Cardiac muscle cell (in vitro differentiated cells and primary cell): ENCODE measurements around the gene PMEL. TPM values are rescaled to one million over a fixed set of nuclear protein-coding genes. Genes with fewer than 3 reads are reported as not detected.

Experiments
- DNase-seq, 2 donors: peaks; one replicate each; pipeline versions ENCODE4 v3.0.0 to v3.0.0-alpha.2; 2010 to 2017; ENCODE audit warnings: low read depth in 1 of 2, low spot score in 1 of 2
- H3K27ac ChIP-seq: fragments of 200-600 bp; sonication (generic); 2 replicates; pipeline ENCODE4 v1.5.1; 2016
- H3K27me3 ChIP-seq: fragments of 200-600 bp; sonication (generic); 2 replicates; pipeline ENCODE4 v1.6.0; 2016; ENCODE audit warnings: control low read depth
- H3K36me3 ChIP-seq: fragments of 200-600 bp; sonication (generic); 2 replicates; pipeline ENCODE4 v1.5.1; 2016; ENCODE audit warnings: control low read depth
- H3K4me1 ChIP-seq: fragments of 200-600 bp; sonication (generic); 2 replicates; pipeline ENCODE4 v1.8.1; 2017; ENCODE audit warnings: low read depth, mild to moderate bottlenecking, mixed run types
- H3K4me3 ChIP-seq: fragments of 200-600 bp; sonication (generic); 2 replicates; pipeline ENCODE4 v1.5.1; 2016; ENCODE audit warnings: mild to moderate bottlenecking
- H3K9me3 ChIP-seq: fragments of 200-600 bp; sonication (generic); 2 replicates; pipeline ENCODE4 v1.5.1; 2017; ENCODE audit warnings: low read depth, mild to moderate bottlenecking, control low read depth
- polyA plus RNA-seq: library from polyadenylated mRNA; unstranded; fragments of >200 nt; fragmentation: Nextera tagmentation; extraction: Ambion mirVana; gene quantifications from 2 replicates; pipeline ENCODE4 v1.2.1, GENCODE V29; 2016
- total RNA-seq: library from RNA; depleted of rRNA; stranded (reverse); fragments of >200 nt; gene quantifications from 2 replicates; pipeline ENCODE4 v1.2.3, GENCODE V29; 2016
- TF ChIP-seq, protein P1 (sequence below): IDR thresholded peaks from 2 replicates; pipeline ENCODE4 v1.5.1; 2012; ENCODE audit warnings: low read depth, mild to moderate bottlenecking, low read length

PMEL gene
- total and polyA plus RNA-seq, 2 experiments from 2014 or later = 11.3 to 15.5 TPM

DNA sequence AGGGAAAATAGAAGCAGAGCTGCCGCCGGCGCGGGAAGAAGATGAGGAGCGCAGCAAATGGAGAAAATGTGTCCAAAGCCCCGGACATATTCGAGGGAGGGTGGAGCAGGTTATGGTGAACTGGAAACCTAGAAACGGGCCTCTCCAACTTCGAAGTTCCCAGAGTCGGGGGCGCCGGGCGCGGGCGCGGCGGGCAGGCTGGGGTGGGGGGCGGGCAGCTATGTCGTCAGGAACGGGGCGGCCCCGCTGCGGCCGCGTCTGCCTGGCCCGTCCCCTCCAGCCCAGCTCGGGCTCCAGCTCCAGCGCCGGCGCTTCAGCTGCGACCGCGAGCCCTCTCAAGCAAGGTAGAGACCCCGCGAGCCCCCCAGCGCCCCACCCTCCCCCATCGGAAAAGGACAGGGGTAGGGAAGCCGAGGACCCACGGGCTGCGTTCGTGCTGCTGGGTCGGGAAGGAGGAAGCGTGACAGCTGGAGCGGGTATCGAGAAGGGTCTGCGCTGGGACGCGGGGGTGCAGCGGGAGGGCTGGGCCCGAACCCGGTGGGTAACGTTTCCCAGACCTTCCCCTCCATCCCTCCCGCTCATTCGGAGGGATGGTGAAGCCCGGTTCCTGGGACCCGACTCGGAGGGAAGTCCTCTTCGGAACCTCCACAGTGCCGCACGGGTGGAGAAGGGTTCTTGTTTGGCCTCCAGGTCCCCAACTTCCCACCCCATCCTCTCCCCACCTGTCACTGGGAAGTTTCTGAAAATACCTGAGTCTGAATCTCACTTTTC is 33.9 kb downstream of the PMEL start:
- peak; percentile 50 to 80 for DNase-seq
- Histone ChIP-seq H3K4me1 (peaks cover 5% of the 10 kb centered on the region), H3K9me3 (no peaks in the 10 kb centered on the region), H3K27me3 (peaks cover 25% of the 10 kb centered on the region), H3K4me3 (peak overlapping the region; percentile 64), H3K27ac (no peak overlapping the region), H3K36me3 (no peaks in the 10 kb centered on the region)
- TF ChIP-seq, protein P1, sequence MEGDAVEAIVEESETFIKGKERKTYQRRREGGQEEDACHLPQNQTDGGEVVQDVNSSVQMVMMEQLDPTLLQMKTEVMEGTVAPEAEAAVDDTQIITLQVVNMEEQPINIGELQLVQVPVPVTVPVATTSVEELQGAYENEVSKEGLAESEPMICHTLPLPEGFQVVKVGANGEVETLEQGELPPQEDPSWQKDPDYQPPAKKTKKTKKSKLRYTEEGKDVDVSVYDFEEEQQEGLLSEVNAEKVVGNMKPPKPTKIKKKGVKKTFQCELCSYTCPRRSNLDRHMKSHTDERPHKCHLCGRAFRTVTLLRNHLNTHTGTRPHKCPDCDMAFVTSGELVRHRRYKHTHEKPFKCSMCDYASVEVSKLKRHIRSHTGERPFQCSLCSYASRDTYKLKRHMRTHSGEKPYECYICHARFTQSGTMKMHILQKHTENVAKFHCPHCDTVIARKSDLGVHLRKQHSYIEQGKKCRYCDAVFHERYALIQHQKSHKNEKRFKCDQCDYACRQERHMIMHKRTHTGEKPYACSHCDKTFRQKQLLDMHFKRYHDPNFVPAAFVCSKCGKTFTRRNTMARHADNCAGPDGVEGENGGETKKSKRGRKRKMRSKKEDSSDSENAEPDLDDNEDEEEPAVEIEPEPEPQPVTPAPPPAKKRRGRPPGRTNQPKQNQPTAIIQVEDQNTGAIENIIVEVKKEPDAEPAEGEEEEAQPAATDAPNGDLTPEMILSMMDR = no peak

DNA sequence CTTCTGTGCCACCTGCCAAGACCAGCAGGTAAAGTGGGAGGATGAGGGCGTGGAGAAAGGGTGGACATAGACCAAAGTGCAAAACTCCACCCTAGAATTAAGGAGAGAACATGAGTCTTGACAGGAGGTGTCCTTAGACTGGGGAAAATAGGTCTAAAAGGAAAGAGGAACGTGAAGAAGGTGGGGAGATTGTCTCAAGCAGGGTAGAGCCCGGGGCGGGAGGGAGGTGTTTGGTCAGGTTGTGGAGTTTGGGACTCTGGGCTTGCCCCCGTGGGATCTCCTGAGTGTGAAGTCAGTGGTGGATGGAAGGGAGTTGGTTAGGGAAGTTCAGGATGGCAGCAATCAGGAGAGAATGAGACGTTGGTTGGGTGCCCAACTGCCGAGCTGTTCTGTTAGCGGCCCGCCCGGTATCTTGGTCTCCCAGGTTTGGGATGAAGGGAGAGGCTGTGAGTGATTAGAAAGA is 34.5 kb downstream of the PMEL start:
- no peaks in the 10 kb centered on the region for H3K9me3 ChIP-seq
- no peak for DNase-seq
- no peaks in the 10 kb centered on the region for H3K36me3 ChIP-seq
- peaks cover 24% of the 10 kb centered on the region for H3K27me3 ChIP-seq
- peaks cover 5% of the 10 kb centered on the region for H3K4me1 ChIP-seq
- no peak overlapping the region for H3K27ac ChIP-seq
- TF ChIP-seq, protein P1 = no peak
- peak overlapping the region; percentile 64 for H3K4me3 ChIP-seq

DNA sequence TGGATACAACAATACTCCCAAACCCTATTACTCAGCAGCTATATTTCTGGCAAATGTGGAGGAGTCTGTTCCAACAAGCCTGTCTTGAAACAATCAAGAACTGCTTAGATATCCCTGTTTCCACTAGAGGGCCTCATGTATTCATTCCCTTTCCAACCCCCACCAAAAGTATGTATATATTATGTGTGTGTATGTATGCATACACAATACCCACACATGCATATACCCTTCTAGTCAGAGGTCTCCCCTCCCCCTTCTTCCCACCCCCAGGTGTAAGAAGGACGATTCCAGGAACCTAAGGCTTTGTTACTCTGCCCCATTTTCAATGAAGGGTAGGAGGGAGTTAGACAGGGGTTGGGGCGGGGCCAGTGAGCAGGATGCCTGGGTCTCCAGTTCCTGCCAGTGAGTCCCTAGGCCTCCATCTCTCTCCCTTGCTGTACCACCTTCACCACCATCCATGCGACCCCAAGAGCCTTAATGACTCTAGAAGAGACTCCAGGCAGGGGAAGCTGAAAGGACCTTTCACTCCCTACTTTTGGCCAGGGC is 35.0 kb downstream of the PMEL start, which contains the start of gene DGKA:
DGKA (plus strand) TSS at position 392 of the 546 bp plus-strand sequence. CDS start 5,342 bp downstream, outside the sequence.
- DNase-seq = peak; percentile 57 to 84
- peaks cover 9% of the 10 kb centered on the region for H3K4me1 ChIP-seq
- peak within 1 kb of the TSS; percentile 64 for H3K4me3 ChIP-seq
- H3K27ac ChIP-seq = no peak within 1 kb of the TSS
- peaks cover 24% of the 10 kb centered on the region for H3K27me3 ChIP-seq
- H3K9me3 ChIP-seq = no peaks in the 10 kb centered on the region
- no peaks in the 10 kb centered on the region for H3K36me3 ChIP-seq
- TF ChIP-seq, protein P1 = peak; percentile 62

DNA sequence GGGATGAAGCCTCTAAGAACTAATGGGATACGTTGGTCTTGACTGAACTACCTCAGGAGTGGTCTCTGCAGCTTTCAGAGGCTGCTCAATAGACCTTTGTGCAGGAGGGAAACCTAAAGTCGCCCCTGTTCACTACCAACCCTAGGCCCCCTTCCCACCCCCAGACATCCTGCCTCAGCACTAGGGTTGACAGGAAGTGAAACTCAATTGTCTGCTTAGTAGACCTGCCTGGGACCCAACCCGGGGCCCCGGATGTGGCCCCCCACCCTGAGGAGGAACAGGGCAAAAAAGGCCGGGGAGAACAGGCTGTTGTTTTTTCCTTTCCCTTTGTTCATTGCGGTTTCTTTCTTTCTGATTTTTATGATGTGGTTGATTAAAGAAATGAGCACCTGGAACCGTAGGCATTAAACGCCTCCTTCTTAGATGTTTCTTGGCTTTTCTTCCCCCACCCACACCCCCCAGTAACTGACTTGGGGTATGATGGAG is 36.5 kb downstream of the PMEL start:
- no peak for DNase-seq
- no peaks in the 10 kb centered on the region for H3K36me3 ChIP-seq
- TF ChIP-seq, protein P1 = no peak
- no peak overlapping the region for H3K4me3 ChIP-seq
- H3K27me3 ChIP-seq = peaks cover 18% of the 10 kb centered on the region
- H3K4me1 ChIP-seq = peaks cover 13% of the 10 kb centered on the region
- H3K9me3 ChIP-seq = no peaks in the 10 kb centered on the region
- no peak overlapping the region for H3K27ac ChIP-seq

DNA sequence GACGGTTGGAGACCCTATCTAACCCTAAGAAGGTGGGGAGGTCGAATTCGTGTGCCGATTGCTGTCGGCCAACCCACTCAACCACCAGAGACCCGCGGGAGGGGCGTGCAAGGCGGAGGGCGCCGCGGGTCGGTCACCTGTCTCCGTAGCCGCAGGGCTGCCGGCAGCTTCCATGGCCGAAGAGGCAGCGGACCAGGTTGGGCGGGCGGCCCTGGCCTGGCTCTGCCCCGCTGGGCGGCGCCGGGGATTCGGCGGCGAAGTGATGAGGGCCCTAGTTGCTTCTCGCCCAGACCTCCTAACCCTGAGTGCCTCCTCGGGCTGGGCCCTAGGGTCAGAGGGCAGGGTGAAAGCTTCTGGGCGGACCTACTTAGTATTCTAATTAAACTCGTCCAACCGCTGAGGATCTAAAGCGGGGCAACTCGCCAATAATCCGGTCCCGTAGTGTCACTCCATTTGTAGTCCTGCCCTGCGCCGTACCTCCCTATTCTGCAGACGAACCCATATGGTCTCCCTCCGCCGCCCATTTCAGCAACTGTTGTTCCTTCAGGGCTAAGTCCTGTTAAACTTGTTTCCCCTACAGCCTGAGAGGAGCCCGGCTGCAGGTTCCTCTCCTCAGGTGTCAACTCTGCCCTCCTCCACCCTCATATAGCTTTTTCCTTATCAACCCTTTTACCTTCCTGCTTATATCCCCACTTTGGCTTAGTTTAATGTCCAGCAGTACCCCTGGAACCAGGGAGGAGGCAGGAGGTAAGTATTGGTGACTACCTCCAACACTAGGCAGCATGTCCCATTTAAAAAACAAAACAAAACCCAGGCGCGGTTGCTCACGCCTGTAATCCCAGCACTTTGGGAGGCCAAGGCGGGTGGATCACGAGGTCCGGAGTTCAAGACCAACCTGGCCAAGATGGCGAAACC is 38.0 kb downstream of the PMEL start, which contains the start of gene PYM1:
PYM1 (minus strand) TSS at position 307 of the 915 bp plus-strand sequence; CDS start at position 174, 133 bp downstream.
- H3K36me3 ChIP-seq = no peaks in the 10 kb centered on the region
- peak within 1 kb of the TSS; percentile 79 for H3K4me3 ChIP-seq
- TF ChIP-seq, protein P1 = no peak
- peaks cover 4% of the 10 kb centered on the region for H3K27me3 ChIP-seq
- H3K9me3 ChIP-seq = no peaks in the 10 kb centered on the region
- peak within 1 kb of the TSS; percentile 85 for H3K27ac ChIP-seq
- DNase-seq = peak; percentile 73 to 76
- H3K4me1 ChIP-seq = peaks cover 13% of the 10 kb centered on the region
